ENCODE results near the gene CEP128. TPM values are rescaled to one million over a fixed set of nuclear protein-coding genes. Genes with fewer than 3 reads are reported as not detected.

The CEP128 gene
- total RNA-seq, 2 experiments from 2014 or later, result 71.9 to 137 TPM

- Histone ChIP-seq H3K4me3 (ENCODE audit: low read depth, low read length, poor library complexity, severe bottlenecking) (peak overlapping the region; percentile 42), H3K9me2 (ENCODE audit: insufficient read depth, low read length) (no peaks in the 10 kb centered on the region), H2AFZ (ENCODE audit: low read length) (peak overlapping the region; percentile 31; the same call in 1 of the 2 replicates), H3K4me1 (ENCODE audit: insufficient read depth, low read length, poor library complexity, severe bottlenecking) (peaks cover 80% of the 10 kb centered on the region), H3K27ac (ENCODE audit: low read depth, low read length, poor library complexity, severe bottlenecking) (peak overlapping the region; percentile 97), H4K20me1 (ENCODE audit: insufficient read depth, low read length) (no peaks in the 10 kb centered on the region), H3K9me3 (ENCODE audit: low read length) (peaks cover 31% of the 10 kb centered on the region), H3K79me2 (ENCODE audit: insufficient read depth, low read depth, low read length) (peaks cover 83% of the 10 kb centered on the region), H3K36me3 (ENCODE audit: insufficient read depth, low read length) (peaks cover 79% of the 10 kb centered on the region), H3K4me2 (ENCODE audit: low read length) (peak overlapping the region; percentile 78)
- intact Hi-C loops (cut with micrococcal nuclease; ENCODE audit: unreplicated experiment), result loop anchor here (1.0 to 10.0 kb wide), 5 partner anchors 10 to 604 kb away; partner anchors contain the start of genes CEP128 and SEL1L
- TF ChIP-seq EZH2phosphoT487 (IDR thresholded peaks at IDR 0.05; ENCODE audit: borderline replicate concordance, low read depth, low read length) (no peak), CTCF (conservative IDR thresholded peaks at IDR 0.05; ENCODE audit: low read length) (no peak)
- no TSS peak for BruUV-seq (replicated peaks)
- POLR2A ChIA-PET, result interaction anchor here (0.6 to 7.4 kb wide), 11 partner anchors 11 to 600 kb away, joined by 3 to 67 read pairs (median 4); partner anchors contain the start of genes CEP128 and TSHR
- DNase-seq (ENCODE audit: low spot score), result peak; percentile 94
- CTCF ChIA-PET (ENCODE audit: unreplicated experiment), result interaction anchor here (0.8 to 1.2 kb wide), 2 partner anchors 31 to 43 kb away, joined by 3 to 4 read pairs; no protein-coding TSS in a partner anchor
These were observed 10.6 kb downstream of the CEP128 start for GRCh38 chr14:80930836-80931389.

- peak; percentile 53 for DNase-seq (ENCODE audit: low spot score)
- peaks cover 31% of the 10 kb centered on the region for H3K9me3 ChIP-seq (ENCODE audit: low read length)
- BruUV-seq (replicated peaks), result no TSS peak
- peaks cover 79% of the 10 kb centered on the region for H3K79me2 ChIP-seq (ENCODE audit: insufficient read depth, low read depth, low read length)
- H3K4me3 ChIP-seq (ENCODE audit: low read depth, low read length, poor library complexity, severe bottlenecking), result peak overlapping the region; percentile 42
- H3K36me3 ChIP-seq (ENCODE audit: insufficient read depth, low read length), result peaks cover 82% of the 10 kb centered on the region
- H3K9me2 ChIP-seq (ENCODE audit: insufficient read depth, low read length), result no peaks in the 10 kb centered on the region
- H3K4me2 ChIP-seq (ENCODE audit: low read length), result peak overlapping the region; percentile 78
- TF ChIP-seq EZH2phosphoT487 (IDR thresholded peaks at IDR 0.05; ENCODE audit: borderline replicate concordance, low read depth, low read length) (no peak), CTCF (conservative IDR thresholded peaks at IDR 0.05; ENCODE audit: low read length) (no peak)
- CTCF ChIA-PET (ENCODE audit: unreplicated experiment), result interaction anchor here (0.8 to 1.2 kb wide), 2 partner anchors 32 to 44 kb away, joined by 3 to 4 read pairs; no protein-coding TSS in a partner anchor
- intact Hi-C loops (cut with micrococcal nuclease; ENCODE audit: unreplicated experiment), result loop anchor here (10.0 kb wide), 1 partner anchor 605 kb away; the partner anchor contains the start of gene SEL1L
- POLR2A ChIA-PET, result interaction anchor here (0.8 to 7.4 kb wide), 13 partner anchors 12 to 604 kb away, joined by 3 to 67 read pairs (median 4); partner anchors contain the start of genes CEP128 and TSHR
- peak overlapping the region; percentile 31; the same call in 1 of the 2 replicates for H2AFZ ChIP-seq (ENCODE audit: low read length)
- H3K4me1 ChIP-seq (ENCODE audit: insufficient read depth, low read length, poor library complexity, severe bottlenecking), result peaks cover 73% of the 10 kb centered on the region
- H3K27ac ChIP-seq (ENCODE audit: low read depth, low read length, poor library complexity, severe bottlenecking), result peak overlapping the region; percentile 97
- H4K20me1 ChIP-seq (ENCODE audit: insufficient read depth, low read length), result no peaks in the 10 kb centered on the region
These were observed 11.4 kb downstream of the CEP128 start for GRCh38 chr14:80930095-80930494.

All from OCI-LY7 (cell line).